WTC11 (cell line): ENCODE data around the gene LUC7L. TPM values are rescaled to one million over a fixed set of nuclear protein-coding genes. Genes with fewer than 3 reads are reported as not detected.

ENCODE experiments used
- ATAC-seq: fragments of 200-7000 bp; cut with Tn5 transposase; 2 replicates; pipeline ENCODE4 v1.10.0; 2021; ENCODE audit warnings: mild to moderate bottlenecking, moderate library complexity
- CTCF ChIA-PET: fragments of 300-600 bp; sonication (Branson Sonifier 250); formaldehyde crosslinking; loops from one replicate; lab custom pipeline; 2021; ENCODE audit warnings: antibody characterized with exemption; lab: Charles Lee
- POLR2A ChIA-PET: fragments of 350-600 bp; sonication (Branson Sonifier 250); formaldehyde crosslinking; loops from one replicate; lab custom pipeline; 2021; ENCODE audit warnings: antibody characterized with exemption; lab: Charles Lee
- DNase-seq: peaks from one replicate; pipeline ENCODE4 v3.0.0; 2021; ENCODE audit warnings: low spot score
- H3K27ac Mint-ChIP-seq: 2 replicates; pipeline ENCODE4 v1.8.0; 2021; ENCODE audit warnings: mixed read lengths
- H3K27me3 Mint-ChIP-seq: 2 replicates; pipeline ENCODE4 v1.8.0; 2021; ENCODE audit warnings: low read depth, mild to moderate bottlenecking, moderate library complexity, mixed read lengths
- H3K36me3 Mint-ChIP-seq: 2 replicates; pipeline ENCODE4 v1.8.0; 2021; ENCODE audit warnings: mixed read lengths
- H3K4me1 Mint-ChIP-seq: 2 replicates; pipeline ENCODE4 v1.8.0; 2022; ENCODE audit warnings: mixed read lengths
- H3K4me3 Mint-ChIP-seq: 2 replicates; pipeline ENCODE4 v1.8.0; 2021; ENCODE audit warnings: mild to moderate bottlenecking, moderate library complexity, mixed read lengths
- H3K9me3 Mint-ChIP-seq: 2 replicates; pipeline ENCODE4 v1.8.0; 2021; ENCODE audit warnings: mixed read lengths
- ATF1 ChIP-seq: sonication (generic); formaldehyde crosslinking; IDR thresholded peaks from 2 replicates; pipeline ENCODE4 v1.8.1; 2023; ENCODE audit warnings: mild to moderate bottlenecking, moderate library complexity, missing genetic modification reagents
- ATF3 ChIP-seq: sonication (generic); formaldehyde crosslinking; conservative IDR thresholded peaks from 2 replicates; pipeline ENCODE4 v1.8.1; 2022; ENCODE audit warnings: mild to moderate bottlenecking, missing genetic modification reagents
- ATF6 ChIP-seq: sonication (generic); formaldehyde crosslinking; IDR thresholded peaks from 2 replicates; pipeline ENCODE4 v1.8.1; 2023; ENCODE audit warnings: mild to moderate bottlenecking, missing genetic modification reagents
- CDX4 ChIP-seq: fragments of 250-450 bp; sonication (Bioruptor Pico); IDR thresholded peaks from 2 replicates; pipeline ENCODE4 v1.9.0; 2021; ENCODE audit warnings: moderate library complexity, mild to moderate bottlenecking, inconsistent platforms, borderline replicate concordance
- CREB1 ChIP-seq: sonication (generic); formaldehyde crosslinking; IDR thresholded peaks from 2 replicates; pipeline ENCODE4 v1.8.0; 2023; ENCODE audit warnings: mild to moderate bottlenecking, missing genetic modification reagents
- ELF4 ChIP-seq: sonication (generic); formaldehyde crosslinking; IDR thresholded peaks from 2 replicates; pipeline ENCODE4 v1.8.1; 2022; ENCODE audit warnings: low read depth, mild to moderate bottlenecking, moderate library complexity, missing genetic modification reagents
- MAX ChIP-seq: sonication (generic); formaldehyde crosslinking; IDR thresholded peaks from 2 replicates; pipeline ENCODE4 v1.8.0; 2022; ENCODE audit warnings: mild to moderate bottlenecking, missing genetic modification reagents
- OVOL2 ChIP-seq: fragments of 250-450 bp; sonication (Bioruptor Pico); IDR thresholded peaks from 2 replicates; pipeline ENCODE4 v1.9.0; 2021; ENCODE audit warnings: mild to moderate bottlenecking, borderline replicate concordance
- TEAD4 ChIP-seq: sonication (generic); formaldehyde crosslinking; IDR thresholded peaks from 2 replicates; pipeline ENCODE4 v1.8.0; 2022; ENCODE audit warnings: mild to moderate bottlenecking, missing genetic modification reagents
- USF2 ChIP-seq: sonication (generic); formaldehyde crosslinking; IDR thresholded peaks from 2 replicates; pipeline ENCODE4 v1.8.1; 2023; ENCODE audit warnings: mild to moderate bottlenecking, missing genetic modification reagents, moderate library complexity
- ZNF138 ChIP-seq: sonication (generic); formaldehyde crosslinking; conservative IDR thresholded peaks from 2 replicates; pipeline ENCODE4 v1.8.1; 2022; ENCODE audit warnings: mild to moderate bottlenecking, moderate library complexity, missing genetic modification reagents
- ZNF317 ChIP-seq: sonication (generic); formaldehyde crosslinking; IDR thresholded peaks from 2 replicates; pipeline ENCODE4 v1.8.1; 2023; ENCODE audit warnings: low read depth, mild to moderate bottlenecking, moderate library complexity, missing genetic modification reagents, borderline replicate concordance
- ZNF423 ChIP-seq: fragments of 250-450 bp; sonication (Bioruptor Pico); IDR thresholded peaks from 2 replicates; pipeline ENCODE4 v2.1.2; 2022; ENCODE audit warnings: mild to moderate bottlenecking, moderate library complexity
- total RNA-seq: library from RNA; stranded (reverse); gene quantifications from 3 replicates; pipeline ENCODE4 v1.2.3, GENCODE V29; 2021
- TF ChIP-seq, protein P1 (sequence below): sonication (generic); formaldehyde crosslinking; IDR thresholded peaks from 2 replicates; pipeline ENCODE4 v1.8.0; 2022; ENCODE audit warnings: mild to moderate bottlenecking, missing genetic modification reagents
- TF ChIP-seq, protein P2 (sequence below): sonication (generic); formaldehyde crosslinking; IDR thresholded peaks from 2 replicates; pipeline ENCODE4 v1.8.0; 2023; ENCODE audit warnings: missing genetic modification reagents
- TF ChIP-seq, protein P3 (sequence below): sonication (generic); formaldehyde crosslinking; IDR thresholded peaks from 2 replicates; pipeline ENCODE4 v1.8.1; 2022; ENCODE audit warnings: mild to moderate bottlenecking, missing genetic modification reagents, moderate library complexity, borderline replicate concordance

The LUC7L gene
- total RNA-seq, 1 experiment from 2014 or later: 111 TPM

GRCh38 chr16:264440-264951, 35.2 kb upstream of the LUC7L start (continued):
- TF ChIP-seq ATF6 (CRISPR knock-in tag): no peak

DNA sequence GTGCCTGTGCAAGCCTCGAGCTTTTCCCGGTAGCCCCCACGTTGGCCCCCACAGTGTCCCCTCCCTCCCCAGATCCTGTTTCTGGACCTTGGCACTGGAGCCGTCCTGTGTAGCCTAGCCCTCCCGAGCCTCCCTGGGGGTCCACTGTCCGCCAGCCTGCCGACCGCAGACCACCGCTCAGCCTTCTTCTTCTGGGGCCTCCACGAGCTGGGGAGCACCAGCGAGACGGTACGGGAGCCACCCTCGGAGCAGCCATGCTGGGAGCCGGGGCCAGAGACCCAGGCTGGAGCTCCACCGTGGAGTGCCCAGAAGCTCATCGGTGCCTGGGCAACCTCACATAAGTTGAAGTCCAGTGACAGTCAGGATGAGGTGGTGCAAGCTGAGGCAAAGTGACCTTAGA, 34.7 kb upstream of the LUC7L start:
- no peaks in the 10 kb centered on the region for H3K9me3 Mint-ChIP-seq
- ChIA-PET POLR2A (no interaction called here), CTCF (interaction anchor here (1.1 kb wide), 1 partner anchor 89 kb away, joined by 5 read pairs; no protein-coding TSS in a partner anchor)
- no peak overlapping the region for H3K4me3 Mint-ChIP-seq
- TF ChIP-seq, protein P1, sequence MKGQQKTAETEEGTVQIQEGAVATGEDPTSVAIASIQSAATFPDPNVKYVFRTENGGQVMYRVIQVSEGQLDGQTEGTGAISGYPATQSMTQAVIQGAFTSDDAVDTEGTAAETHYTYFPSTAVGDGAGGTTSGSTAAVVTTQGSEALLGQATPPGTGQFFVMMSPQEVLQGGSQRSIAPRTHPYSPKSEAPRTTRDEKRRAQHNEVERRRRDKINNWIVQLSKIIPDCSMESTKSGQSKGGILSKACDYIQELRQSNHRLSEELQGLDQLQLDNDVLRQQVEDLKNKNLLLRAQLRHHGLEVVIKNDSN (CRISPR knock-in tag): no peak
- TF ChIP-seq CDX4: no peak
- no peak for TF ChIP-seq CREB1
- TF ChIP-seq ZNF423: no peak
- TF ChIP-seq, protein P2, sequence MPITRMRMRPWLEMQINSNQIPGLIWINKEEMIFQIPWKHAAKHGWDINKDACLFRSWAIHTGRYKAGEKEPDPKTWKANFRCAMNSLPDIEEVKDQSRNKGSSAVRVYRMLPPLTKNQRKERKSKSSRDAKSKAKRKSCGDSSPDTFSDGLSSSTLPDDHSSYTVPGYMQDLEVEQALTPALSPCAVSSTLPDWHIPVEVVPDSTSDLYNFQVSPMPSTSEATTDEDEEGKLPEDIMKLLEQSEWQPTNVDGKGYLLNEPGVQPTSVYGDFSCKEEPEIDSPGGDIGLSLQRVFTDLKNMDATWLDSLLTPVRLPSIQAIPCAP: no peak
- no peak for TF ChIP-seq ELF4
- no peak for TF ChIP-seq ATF1 (CRISPR knock-in tag)
- no peak for TF ChIP-seq ATF3 (CRISPR knock-in tag)
- TF ChIP-seq USF2 (CRISPR knock-in tag): no peak
- no peak for TF ChIP-seq ZNF138
- TF ChIP-seq, all 79 proteins: peak for 0
- H3K27ac Mint-ChIP-seq: no peak overlapping the region
- H3K4me1 Mint-ChIP-seq: no peaks in the 10 kb centered on the region
- no peak for ATAC-seq
- no peaks in the 10 kb centered on the region for H3K27me3 Mint-ChIP-seq
- peaks cover 6% of the 10 kb centered on the region; the same call in 1 of the 2 replicates for H3K36me3 Mint-ChIP-seq
- no peak for DNase-seq

- Mint-ChIP-seq H3K36me3 (peaks cover 6% of the 10 kb centered on the region; the same call in 1 of the 2 replicates), H3K27me3 (no peaks in the 10 kb centered on the region), H3K27ac (no peak overlapping the region), H3K4me1 (no peaks in the 10 kb centered on the region), H3K9me3 (no peaks in the 10 kb centered on the region), H3K4me3 (no peak overlapping the region)
- POLR2A ChIA-PET: interaction anchor here (1.0 kb wide), 1 partner anchor 16 kb away, joined by 3 read pairs; no protein-coding TSS in a partner anchor
- no peak for ATAC-seq
- TF ChIP-seq TEAD4 (CRISPR knock-in tag): no peak
- no peak for TF ChIP-seq MAX
- TF ChIP-seq ZNF317 (CRISPR knock-in tag): no peak
- no peak for TF ChIP-seq OVOL2
- TF ChIP-seq, protein P3, sequence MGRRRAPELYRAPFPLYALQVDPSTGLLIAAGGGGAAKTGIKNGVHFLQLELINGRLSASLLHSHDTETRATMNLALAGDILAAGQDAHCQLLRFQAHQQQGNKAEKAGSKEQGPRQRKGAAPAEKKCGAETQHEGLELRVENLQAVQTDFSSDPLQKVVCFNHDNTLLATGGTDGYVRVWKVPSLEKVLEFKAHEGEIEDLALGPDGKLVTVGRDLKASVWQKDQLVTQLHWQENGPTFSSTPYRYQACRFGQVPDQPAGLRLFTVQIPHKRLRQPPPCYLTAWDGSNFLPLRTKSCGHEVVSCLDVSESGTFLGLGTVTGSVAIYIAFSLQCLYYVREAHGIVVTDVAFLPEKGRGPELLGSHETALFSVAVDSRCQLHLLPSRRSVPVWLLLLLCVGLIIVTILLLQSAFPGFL: no peak
- TF ChIP-seq, protein P2: no peak
- TF ChIP-seq, all 79 proteins: peak for 0
- CTCF ChIA-PET: interaction anchor here (1.1 kb wide), 1 partner anchor 90 kb away, joined by 5 read pairs; no protein-coding TSS in a partner anchor
- no peak for DNase-seq
These were observed 34.0 kb upstream of the LUC7L start for GRCh38 chr16:263182-263774.
